Keratinocyte (primary cell): ENCODE measurements around the gene SYNJ2.

Source experiments
- EZH2 ChIP-seq: IDR thresholded peaks from one replicate; pipeline ENCODE4 v1.6.1; 2012; ENCODE audit warnings: inconsistent platforms, mild to moderate bottlenecking, low read length, moderate library complexity
- TF ChIP-seq, protein P1 (sequence below), 3 experiments: IDR thresholded peaks in 1 of 3; conservative IDR thresholded peaks in 1 of 3; optimal IDR thresholded peaks in 1 of 3; 2 replicates in 2 of 3; 3 replicates in 1 of 3; pipeline versions ENCODE3 to v1.5.1; 2011; ENCODE audit warnings: low read length in 3 of 3, mild to moderate bottlenecking in 3 of 3, moderate library complexity in 2 of 3, control low read depth in 1 of 3, inconsistent platforms in 1 of 3; ENCODE audit not compliant: insufficient read depth in 2 of 3; ENCODE audit errors: extremely low read depth in 1 of 3

DNA sequence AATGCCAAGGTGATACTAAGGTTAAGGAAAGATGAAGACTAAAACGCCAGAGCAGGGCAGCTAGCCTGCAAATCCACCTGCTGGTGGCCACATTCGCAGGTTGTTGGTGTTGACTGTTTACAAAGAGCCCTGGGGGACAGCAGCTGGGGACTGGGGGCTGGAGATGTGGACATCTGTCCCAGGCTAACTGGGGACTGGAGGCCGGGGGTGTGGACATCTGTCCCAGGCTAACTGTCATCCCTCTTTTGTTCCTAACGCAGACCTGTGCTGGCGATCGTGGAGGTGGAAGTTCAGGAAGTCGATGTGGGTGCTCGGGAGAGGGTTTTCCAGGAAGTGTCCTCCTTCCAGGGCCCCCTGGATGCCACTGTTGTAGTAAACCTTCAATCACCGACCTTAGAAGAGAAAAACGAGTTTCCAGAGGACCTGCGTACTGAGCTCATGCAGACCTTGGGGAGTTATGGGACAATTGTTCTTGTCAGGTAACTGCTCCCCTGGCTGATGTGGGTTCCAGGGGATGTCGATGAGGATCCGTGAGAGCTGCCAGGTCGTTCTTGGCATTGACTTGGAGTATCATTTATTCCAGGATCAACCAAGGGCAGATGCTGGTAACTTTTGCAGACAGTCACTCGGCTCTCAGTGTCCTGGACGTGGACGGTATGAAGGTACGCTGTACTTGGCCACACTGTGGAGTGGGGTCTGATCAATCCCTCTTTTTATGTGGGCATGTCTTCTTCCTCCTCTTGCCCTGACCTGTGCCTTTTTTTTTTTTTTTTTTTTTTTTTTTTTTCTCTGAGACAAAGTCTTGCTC lies 99.4 kb downstream of the SYNJ2 start:
- TF ChIP-seq, protein P1, sequence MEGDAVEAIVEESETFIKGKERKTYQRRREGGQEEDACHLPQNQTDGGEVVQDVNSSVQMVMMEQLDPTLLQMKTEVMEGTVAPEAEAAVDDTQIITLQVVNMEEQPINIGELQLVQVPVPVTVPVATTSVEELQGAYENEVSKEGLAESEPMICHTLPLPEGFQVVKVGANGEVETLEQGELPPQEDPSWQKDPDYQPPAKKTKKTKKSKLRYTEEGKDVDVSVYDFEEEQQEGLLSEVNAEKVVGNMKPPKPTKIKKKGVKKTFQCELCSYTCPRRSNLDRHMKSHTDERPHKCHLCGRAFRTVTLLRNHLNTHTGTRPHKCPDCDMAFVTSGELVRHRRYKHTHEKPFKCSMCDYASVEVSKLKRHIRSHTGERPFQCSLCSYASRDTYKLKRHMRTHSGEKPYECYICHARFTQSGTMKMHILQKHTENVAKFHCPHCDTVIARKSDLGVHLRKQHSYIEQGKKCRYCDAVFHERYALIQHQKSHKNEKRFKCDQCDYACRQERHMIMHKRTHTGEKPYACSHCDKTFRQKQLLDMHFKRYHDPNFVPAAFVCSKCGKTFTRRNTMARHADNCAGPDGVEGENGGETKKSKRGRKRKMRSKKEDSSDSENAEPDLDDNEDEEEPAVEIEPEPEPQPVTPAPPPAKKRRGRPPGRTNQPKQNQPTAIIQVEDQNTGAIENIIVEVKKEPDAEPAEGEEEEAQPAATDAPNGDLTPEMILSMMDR (optimal IDR thresholded peaks at IDR 0.05 in 1 of 3, IDR thresholded peaks at IDR 0.05 in 1 of 3, conservative IDR thresholded peaks at IDR 0.05 in 1 of 3; ENCODE audit: extremely low read depth in 1 of 3, insufficient read depth in 2 of 3, low read length in 3 of 3) = no peak
- TF ChIP-seq EZH2 = no peak
